Measurements from ENCODE around the gene ANXA9.
A peak's percentile ranks its signal among the peaks of the same experiment; 100 is the strongest.

Gene ANXA9

DNA sequence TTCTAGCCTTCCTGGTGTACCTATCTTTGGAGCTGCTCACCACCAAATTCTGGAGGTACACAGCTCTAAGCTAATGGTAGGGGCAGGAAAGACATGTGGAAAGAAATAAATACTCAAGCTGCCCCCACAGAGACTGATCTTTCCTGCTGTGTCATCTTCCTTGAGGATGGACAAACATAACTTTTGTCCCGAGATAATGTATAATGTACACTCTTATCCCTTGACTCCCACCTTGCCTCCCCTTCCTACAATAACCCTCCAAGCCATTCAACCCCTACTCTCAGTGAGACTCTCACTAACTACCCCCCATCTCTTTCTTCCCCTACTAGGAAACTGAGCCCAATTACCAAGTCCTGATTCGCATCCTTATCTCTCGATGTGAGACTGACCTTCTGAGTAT lies 12.2 kb downstream of the ANXA9 start:
- Mint-ChIP-seq H3K4me3 (no peak overlapping the region), H3K4me1 (peaks cover 6% of the 10 kb centered on the region), H3K9me3 (no peaks in the 10 kb centered on the region), H3K36me3 (peaks cover 10% of the 10 kb centered on the region), H3K27ac (no peak overlapping the region), H3K27me3 (no peaks in the 10 kb centered on the region)
- no peak for ATAC-seq

DNA sequence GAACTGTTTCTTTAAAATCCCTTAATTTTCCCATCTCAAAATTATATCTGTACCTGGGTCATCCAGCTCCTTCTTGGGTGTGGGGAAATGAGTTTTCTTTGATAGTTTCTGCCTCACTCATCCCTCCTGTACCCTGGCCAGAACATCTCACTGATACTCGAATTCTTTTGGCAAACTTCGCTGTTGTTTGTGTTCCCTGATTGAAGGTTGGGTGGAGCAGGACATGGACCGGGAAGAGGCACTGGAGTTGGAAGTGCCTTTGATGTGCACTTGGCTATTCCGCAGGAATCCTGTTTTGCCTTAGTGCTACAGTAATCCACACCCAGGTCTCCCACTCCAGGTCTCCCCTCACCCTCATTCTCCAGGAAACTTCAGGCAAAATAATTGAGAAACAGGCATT lies 13.4 kb downstream of the ANXA9 start:
- no peaks in the 10 kb centered on the region for H3K9me3 Mint-ChIP-seq
- ATAC-seq = no peak
- H3K4me1 Mint-ChIP-seq = peaks cover 6% of the 10 kb centered on the region
- H3K27ac Mint-ChIP-seq = peak overlapping the region; percentile 10
- H3K36me3 Mint-ChIP-seq = peaks cover 12% of the 10 kb centered on the region
- no peaks in the 10 kb centered on the region for H3K27me3 Mint-ChIP-seq
- no peak overlapping the region for H3K4me3 Mint-ChIP-seq

- ATAC-seq = no peak
- no peaks in the 10 kb centered on the region for H3K9me3 Mint-ChIP-seq
- H3K27ac Mint-ChIP-seq = peak overlapping the region; percentile 10
- peak overlapping the region; percentile 26 for H3K4me3 Mint-ChIP-seq
- no peaks in the 10 kb centered on the region for H3K27me3 Mint-ChIP-seq
- H3K36me3 Mint-ChIP-seq = peaks cover 17% of the 10 kb centered on the region
- peaks cover 6% of the 10 kb centered on the region for H3K4me1 Mint-ChIP-seq
Measured at GRCh38 chr1:150995896-150996295, 13.8 kb downstream of the ANXA9 start.

DNA sequence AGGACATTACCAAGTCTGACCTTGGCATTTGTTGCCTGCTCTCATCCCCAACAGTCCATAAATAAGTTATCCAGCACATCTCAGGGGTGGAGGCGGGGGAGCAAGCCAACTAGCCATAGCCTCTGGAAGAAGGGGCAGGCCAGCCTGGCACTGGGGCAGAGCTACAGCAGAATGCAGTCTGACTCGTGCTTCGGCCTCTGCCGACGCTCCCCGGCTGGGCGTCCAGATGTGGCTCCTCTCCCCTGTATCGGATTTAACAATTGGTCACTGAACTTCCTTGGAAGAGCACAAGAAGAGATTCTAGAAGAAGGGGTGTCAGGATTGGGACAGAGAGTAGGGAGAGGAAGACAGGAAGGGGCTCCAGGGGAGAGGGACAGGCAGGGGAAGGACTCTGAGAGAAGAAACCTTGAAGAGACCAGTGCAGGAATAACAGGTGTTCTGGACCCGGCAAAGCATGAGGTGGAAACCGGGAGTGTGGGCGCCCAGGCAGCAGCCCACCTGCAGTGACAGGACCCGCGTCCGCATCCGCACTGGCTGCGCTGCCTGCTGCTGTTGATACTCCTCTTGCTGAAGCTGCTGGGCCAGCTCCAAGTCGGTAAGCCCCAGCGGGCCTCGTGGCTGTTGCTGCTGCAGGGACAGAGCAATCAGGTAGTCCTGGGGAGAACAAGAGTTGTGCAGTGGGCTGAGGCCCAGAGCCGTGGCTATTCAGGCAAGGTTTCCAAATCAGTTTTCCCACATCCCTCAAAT lies 15.2 kb downstream of the ANXA9 start:
- Mint-ChIP-seq H3K4me1 (peaks cover 6% of the 10 kb centered on the region), H3K4me3 (no peak overlapping the region), H3K36me3 (peaks cover 27% of the 10 kb centered on the region), H3K27ac (no peak overlapping the region), H3K9me3 (no peaks in the 10 kb centered on the region), H3K27me3 (no peaks in the 10 kb centered on the region)
- ATAC-seq = no peak

GRCh38 chr1:150997949-150998348 lies 15.9 kb downstream of the ANXA9 start:
- no peak for ATAC-seq
- H3K4me3 Mint-ChIP-seq = no peak overlapping the region

DNA sequence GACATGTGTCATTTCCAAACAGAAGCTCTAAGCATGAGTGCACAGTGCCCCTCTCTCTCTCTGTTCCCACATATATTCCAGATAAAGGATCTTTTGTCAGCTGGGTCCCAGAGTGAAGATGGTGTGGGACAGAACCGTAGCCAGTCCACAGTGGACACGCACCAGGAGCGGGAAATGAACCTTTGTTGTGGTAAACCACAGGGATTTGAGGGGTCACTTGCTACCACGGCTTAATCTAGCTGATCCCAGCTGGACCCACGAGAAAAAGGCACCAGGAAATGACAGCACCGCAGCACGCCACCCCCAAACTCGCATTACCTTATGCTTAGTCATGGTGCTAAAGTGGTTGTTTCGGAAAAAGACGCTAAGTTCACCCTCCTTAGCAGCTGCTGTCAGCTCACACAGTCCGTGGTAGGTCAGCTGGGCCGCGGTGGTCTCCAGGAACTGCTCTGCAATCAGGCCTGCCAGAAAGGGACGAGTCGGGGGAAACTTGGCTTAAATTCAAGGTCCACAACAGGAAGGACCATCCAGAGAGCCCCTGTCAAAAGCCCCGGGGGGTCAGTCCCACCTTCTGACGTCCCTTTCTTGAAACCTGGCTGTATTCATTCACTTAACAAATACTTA lies 17.1 kb downstream of the ANXA9 start:
- no peak overlapping the region for H3K27ac Mint-ChIP-seq
- ATAC-seq = no peak

More at GRCh38 chr1:150997949-150998348, 15.9 kb downstream of the ANXA9 start:
- Mint-ChIP-seq H3K27ac (no peak overlapping the region), H3K4me1 (peaks cover 6% of the 10 kb centered on the region), H3K27me3 (no peaks in the 10 kb centered on the region), H3K9me3 (no peaks in the 10 kb centered on the region), H3K36me3 (peaks cover 27% of the 10 kb centered on the region)

GRCh38 chr1:150999926-151000325 lies 17.8 kb downstream of the ANXA9 start:
- H3K27ac Mint-ChIP-seq = no peak overlapping the region
- peaks cover 14% of the 10 kb centered on the region for H3K4me1 Mint-ChIP-seq

More for the DNA sequence above, 17.1 kb downstream of the ANXA9 start:
- Mint-ChIP-seq H3K9me3 (no peaks in the 10 kb centered on the region), H3K36me3 (peaks cover 27% of the 10 kb centered on the region), H3K4me1 (peaks cover 9% of the 10 kb centered on the region), H3K4me3 (no peak overlapping the region), H3K27me3 (no peaks in the 10 kb centered on the region)

GRCh38 chr1:151000408-151000807 lies 18.3 kb downstream of the ANXA9 start:
- no peak for ATAC-seq
- H3K4me1 Mint-ChIP-seq = peaks cover 19% of the 10 kb centered on the region
- H3K27me3 Mint-ChIP-seq = no peaks in the 10 kb centered on the region
- no peak overlapping the region for H3K4me3 Mint-ChIP-seq
- H3K27ac Mint-ChIP-seq = no peak overlapping the region
- peaks cover 27% of the 10 kb centered on the region for H3K36me3 Mint-ChIP-seq
- H3K9me3 Mint-ChIP-seq = no peaks in the 10 kb centered on the region

More at GRCh38 chr1:150999926-151000325, 17.8 kb downstream of the ANXA9 start:
- no peak for ATAC-seq
- Mint-ChIP-seq H3K36me3 (peaks cover 27% of the 10 kb centered on the region), H3K9me3 (no peaks in the 10 kb centered on the region), H3K4me3 (no peak overlapping the region), H3K27me3 (no peaks in the 10 kb centered on the region)

DNA sequence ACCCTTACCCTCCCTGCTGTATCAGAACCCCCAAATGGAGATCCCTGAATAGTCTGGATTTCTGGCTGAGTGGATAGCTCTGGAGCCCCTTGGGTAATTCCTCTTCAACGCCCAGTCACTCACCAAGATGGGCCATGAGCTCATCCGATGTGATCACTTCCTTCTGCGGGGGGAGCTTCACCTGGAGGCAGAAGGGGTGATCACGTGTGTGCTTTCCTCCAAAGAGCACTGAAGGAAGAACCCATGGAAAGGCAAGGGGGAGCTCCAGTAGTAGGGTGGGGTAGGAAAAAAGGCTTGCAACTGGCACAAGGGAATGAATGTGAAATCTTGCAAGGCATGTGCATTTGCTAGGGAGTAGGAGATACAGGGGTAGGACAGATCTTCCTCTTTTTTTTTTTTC lies 19.5 kb downstream of the ANXA9 start:
- Mint-ChIP-seq H3K9me3 (no peaks in the 10 kb centered on the region), H3K27ac (no peak overlapping the region), H3K4me1 (peaks cover 24% of the 10 kb centered on the region), H3K4me3 (no peak overlapping the region), H3K27me3 (no peaks in the 10 kb centered on the region), H3K36me3 (peaks cover 27% of the 10 kb centered on the region)
- no peak for ATAC-seq

DNA sequence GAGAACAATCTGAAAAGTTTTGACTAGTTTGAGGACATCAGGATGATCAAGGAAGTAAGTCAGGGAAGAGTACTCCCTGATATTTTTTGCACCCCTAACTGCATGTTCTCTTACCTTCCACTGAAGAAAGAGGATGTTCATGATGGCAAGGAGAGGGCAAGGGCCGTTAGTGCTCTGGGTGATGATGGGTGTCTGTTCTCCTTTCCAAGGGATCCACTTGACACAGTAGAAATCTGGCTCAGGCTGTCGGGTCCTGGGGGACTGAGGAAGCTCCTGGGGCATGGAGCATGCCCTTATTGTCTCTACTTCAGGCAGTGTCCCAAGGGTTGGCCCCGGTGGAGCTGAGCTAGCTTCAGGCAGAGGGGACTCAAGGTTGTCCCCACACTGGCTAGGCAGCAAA lies 20.0 kb downstream of the ANXA9 start:
- Mint-ChIP-seq H3K4me1 (peaks cover 29% of the 10 kb centered on the region), H3K27ac (no peak overlapping the region), H3K4me3 (no peak overlapping the region), H3K27me3 (no peaks in the 10 kb centered on the region), H3K9me3 (no peaks in the 10 kb centered on the region), H3K36me3 (peaks cover 22% of the 10 kb centered on the region)
- ATAC-seq = no peak

GRCh38 chr1:151002611-151003010 lies 20.5 kb downstream of the ANXA9 start:
- Mint-ChIP-seq H3K9me3 (no peaks in the 10 kb centered on the region), H3K27me3 (no peaks in the 10 kb centered on the region), H3K4me1 (peaks cover 34% of the 10 kb centered on the region), H3K27ac (no peak overlapping the region), H3K36me3 (peaks cover 17% of the 10 kb centered on the region), H3K4me3 (no peak overlapping the region)
- ATAC-seq = no peak

DNA sequence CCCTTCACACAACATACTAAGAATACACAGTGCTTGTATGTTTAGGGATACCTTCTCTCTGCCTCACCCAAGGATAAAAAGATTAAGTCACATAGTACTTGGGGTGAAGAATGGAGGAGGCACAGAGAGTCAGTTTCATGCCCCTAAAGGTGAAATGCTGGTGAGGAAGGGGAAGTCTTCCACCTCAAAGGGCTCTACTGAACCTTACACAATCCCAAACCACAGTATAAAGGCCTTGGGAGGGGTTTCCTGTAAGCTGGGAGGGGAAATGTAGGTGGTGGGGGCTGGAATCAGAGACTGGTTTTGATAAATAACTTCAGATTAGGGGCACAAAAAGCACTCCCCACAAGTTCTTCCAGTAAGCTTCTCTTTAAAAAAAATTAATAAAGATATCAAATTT lies 21.1 kb downstream of the ANXA9 start:
- no peaks in the 10 kb centered on the region for H3K9me3 Mint-ChIP-seq
- no peak overlapping the region for H3K4me3 Mint-ChIP-seq
- ATAC-seq = no peak
- H3K27me3 Mint-ChIP-seq = no peaks in the 10 kb centered on the region
- H3K4me1 Mint-ChIP-seq = peaks cover 40% of the 10 kb centered on the region
- H3K36me3 Mint-ChIP-seq = peaks cover 17% of the 10 kb centered on the region
- no peak overlapping the region for H3K27ac Mint-ChIP-seq

- Mint-ChIP-seq H3K27ac (peak overlapping the region; percentile 98), H3K4me3 (peak overlapping the region; percentile 97), H3K36me3 (peaks cover 15% of the 10 kb centered on the region), H3K27me3 (no peaks in the 10 kb centered on the region), H3K4me1 (peaks cover 60% of the 10 kb centered on the region), H3K9me3 (no peaks in the 10 kb centered on the region)
- no peak for ATAC-seq
Measured at GRCh38 chr1:151005729-151006319, 23.7 kb downstream of the ANXA9 start.

DNA sequence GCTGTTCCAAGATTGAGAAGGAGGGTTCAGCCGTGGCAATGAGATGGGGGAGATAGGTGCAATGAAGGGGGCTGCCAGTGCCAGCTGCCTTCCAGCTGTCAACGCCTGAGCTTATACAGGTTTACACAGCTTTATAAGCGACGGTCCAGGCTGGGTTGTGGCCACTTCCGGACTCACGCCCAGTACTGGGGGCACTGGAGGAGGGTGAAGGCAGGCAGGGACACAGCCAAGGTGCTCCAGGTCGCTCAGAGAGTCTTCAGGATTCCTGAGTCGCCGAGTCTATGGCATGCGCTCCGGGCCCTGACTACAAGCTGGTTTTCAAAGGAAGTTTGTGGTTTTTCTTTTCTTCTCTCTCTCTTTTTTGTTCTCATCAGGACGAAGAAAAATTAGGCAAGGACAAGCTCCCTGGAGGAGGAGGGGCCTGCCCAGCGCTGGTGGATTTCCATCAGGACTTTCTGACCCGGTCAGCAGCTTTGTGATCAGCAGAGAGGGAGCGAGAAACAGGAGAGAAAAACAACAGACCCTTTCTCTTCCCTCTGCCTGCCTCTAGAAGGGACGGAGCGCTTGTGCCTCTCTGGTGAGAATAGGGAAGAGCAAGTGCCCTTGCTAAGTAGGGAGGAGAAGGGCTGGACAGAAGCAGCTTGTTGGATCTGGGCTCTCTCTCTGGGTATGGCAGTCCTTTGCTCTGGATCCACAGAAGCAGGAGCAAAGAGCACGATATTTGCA lies 24.4 kb downstream of the ANXA9 start, which contains the start of gene MINDY1:
Gene MINDY1 (minus strand): TSS at position 576 of the 726 bp plus-strand sequence. CDS start 4,285 bp downstream, outside the sequence.
- H3K36me3 Mint-ChIP-seq = peaks cover 12% of the 10 kb centered on the region
- H3K4me1 Mint-ChIP-seq = peaks cover 60% of the 10 kb centered on the region
- H3K27me3 Mint-ChIP-seq = no peaks in the 10 kb centered on the region
- H3K4me3 Mint-ChIP-seq = peak within 1 kb of the TSS; percentile 97
- peak; percentile 71 for ATAC-seq
- H3K27ac Mint-ChIP-seq = peak within 1 kb of the TSS; percentile 98
- no peaks in the 10 kb centered on the region for H3K9me3 Mint-ChIP-seq

DNA sequence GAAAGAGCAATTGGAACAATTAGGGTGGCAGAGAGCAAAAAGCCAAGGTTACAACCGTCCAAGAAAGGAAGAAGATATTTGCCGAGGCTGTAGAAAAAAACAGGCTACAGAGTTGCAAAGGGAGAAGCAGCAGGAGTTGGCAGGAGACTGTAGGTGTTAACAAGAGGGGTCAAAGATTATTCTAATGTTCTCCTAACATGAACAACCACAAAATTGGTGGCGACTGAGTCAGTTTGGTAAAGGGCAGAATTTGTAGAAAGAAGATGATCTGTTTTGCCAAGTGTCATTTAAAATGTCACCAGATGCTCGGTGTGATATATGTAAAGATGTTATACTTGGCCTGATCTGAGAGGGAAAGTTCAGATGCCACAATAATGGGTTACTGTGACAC lies 25.8 kb downstream of the ANXA9 start:
- Mint-ChIP-seq H3K36me3 (peaks cover 5% of the 10 kb centered on the region), H3K9me3 (no peaks in the 10 kb centered on the region), H3K27me3 (no peaks in the 10 kb centered on the region), H3K27ac (peak overlapping the region; percentile 98), H3K4me1 (peaks cover 60% of the 10 kb centered on the region), H3K4me3 (peak overlapping the region; percentile 97)
- no peak for ATAC-seq

Data from stimulated activated memory B cell treated with anti-CD40 and anti-IgM and Interleukin-4, amounts not matched to agents 10 μg/mL and 1 μg/mL and 100 μg/mL, for 72 hours (primary cell).